NCI-H1417 (cell line): Measurements from ENCODE around the gene PHACTR1.
A peak's percentile ranks its signal among the peaks of the same experiment; 100 is the strongest.

Experiments
- DNase-seq, 3 experiments: peaks; one replicate each; lab custom pipeline; 2025; lab: John Stamatoyannopoulos, UW

The PHACTR1 gene

DNA sequence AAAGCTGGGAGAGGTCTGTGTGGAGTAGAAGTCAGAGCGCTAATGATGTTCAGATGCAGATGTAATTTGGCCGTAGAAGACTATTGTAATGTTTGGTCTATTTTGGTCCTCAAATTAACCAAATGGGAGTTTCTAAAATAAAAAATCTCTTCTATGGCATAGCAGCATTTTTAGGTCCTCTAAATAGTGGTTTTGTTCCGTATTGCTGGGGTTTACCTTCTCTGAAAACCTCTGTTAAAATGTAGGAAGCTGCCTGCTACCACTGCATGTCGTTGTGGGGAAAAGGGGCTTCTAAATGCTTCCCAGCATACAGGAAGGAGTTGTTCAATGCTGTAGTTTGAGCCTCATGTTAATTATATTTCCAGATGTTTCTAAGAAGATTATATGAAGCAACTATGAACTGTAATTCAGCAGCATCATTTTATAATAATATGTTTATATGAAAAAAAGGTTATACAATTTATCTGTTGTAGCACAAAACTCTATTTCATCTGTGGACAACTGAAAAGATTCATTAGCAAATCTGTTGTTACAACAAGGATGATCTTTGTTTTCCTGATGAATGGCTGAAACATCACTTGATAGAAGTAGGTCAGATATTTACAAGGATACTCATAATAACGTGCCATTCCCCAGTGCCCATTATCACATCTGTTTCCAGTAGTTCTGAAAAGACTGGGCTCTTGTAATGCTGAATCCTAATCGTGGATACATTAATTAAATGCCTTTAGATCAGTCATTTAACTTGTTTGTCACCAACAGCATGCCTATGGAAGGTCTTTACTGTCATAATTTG lies 355.2 kb downstream of the PHACTR1 start:
- no peak for DNase-seq

DNA sequence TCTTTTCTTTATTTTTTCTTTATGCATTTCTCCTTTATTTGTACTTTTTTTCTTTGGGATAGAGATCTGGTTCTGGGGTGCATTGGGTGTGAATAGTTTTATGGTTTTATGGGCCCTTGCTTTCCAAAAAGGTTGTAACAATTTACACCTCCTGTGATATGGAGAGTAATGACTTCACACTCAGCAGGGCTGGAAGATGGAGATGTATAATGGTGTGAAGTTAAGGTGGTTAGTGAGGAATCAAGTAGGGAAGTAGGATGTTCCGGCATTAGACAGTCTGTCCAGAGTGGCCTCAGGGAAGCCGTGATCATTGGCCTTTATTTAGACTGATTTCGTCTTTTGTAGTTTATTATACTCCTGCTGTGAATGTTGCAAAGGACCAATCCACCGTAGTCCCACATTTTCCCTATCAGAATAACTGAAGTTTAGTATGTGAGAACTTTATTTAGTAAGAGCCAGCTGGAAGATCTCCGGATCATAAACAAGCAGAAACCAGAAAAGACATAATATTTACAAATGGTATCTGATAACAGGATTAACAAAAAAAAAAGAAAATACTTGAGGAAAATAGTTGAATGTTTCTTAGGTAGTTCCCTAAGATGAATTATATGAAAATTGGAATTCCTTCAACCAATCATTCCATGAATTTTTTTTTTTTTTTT lies 356.2 kb downstream of the PHACTR1 start:
- no peak for DNase-seq

DNA sequence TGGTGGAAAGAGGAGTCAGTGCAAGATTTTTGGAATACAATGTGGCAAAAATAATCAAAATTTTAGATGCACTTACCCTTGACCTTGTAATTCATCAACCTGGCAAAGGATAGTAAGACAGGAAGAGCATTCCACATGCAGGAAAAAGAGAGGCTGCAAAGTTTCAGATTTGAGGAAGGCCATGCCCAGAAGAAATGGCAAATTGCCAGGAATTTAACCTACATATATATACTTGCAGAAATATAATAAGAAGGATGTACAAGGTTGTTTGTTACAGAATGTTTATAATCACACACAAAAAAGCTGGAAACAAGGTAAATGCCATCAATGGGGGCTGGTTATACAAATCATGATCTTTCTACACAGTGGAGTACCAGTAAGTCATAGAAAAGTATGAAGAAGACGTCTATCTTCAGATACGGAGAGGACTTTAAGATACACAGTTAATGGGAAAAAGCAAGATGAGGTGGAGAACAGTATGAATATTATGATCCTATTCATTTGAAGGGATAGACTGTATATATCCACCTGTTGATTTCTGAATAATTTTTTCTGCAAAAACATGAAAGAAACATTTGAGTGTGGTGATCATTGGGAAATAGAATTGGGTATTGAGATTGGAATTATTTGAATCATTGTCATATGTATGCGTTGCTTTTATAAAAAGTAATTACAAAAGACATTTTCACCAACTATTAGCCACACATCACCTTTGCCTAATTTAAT lies 358.0 kb downstream of the PHACTR1 start:
- DNase-seq: no peak

DNA sequence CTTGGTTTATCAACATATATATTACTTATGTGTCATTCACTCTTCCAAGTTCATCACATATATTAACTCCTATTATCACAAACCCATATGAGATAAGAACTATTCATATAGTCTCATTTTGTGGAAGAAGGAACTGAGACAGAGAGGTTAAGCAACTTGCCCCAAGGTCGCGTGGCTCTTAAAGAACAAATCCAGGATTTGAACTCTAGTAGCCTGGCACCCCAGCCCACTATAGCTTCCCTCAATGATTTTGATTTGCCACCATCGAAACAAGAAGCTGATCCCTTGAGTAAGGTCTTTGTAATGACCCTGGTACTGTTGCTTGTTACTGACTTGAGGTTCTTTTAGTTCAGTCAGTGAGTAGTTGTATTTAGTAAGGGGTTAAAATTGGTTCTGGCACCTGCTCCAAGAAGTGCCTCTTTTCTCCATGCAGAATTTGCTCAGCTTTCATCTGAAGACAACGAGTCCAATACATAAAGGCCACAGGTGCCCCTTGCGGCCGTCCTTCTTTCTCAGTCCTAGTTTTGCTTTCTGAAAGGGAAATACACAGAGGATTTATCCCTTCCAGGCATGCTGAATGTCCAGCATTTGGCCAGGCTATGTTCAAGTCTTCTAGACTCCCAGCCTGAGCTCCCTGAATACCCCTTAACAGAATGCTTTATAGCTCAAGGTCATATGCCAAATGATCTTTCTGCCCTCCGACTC lies 358.7 kb downstream of the PHACTR1 start:
- DNase-seq: peak in 1 of 3 experiments; percentile 34

DNA sequence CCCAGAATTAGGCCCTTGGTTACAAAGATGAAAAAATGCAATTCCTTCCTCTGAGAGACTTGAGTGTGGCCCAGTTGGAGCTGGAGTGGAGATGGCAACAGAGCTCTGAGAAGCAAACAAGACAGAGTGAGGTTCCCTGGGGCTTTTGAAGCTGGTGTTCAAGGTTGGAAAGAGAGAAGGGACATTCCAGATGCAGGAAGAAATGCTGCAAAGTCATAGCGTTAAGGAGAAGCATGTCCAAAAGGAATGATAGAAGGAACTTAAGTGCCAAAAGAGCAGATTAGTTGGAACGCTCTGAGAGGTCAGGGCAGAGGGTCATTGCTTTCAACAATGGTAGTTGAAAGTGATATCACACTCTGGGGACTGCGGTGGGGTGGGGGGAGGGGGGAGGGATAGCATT lies 360.0 kb downstream of the PHACTR1 start:
- no peak for DNase-seq

DNA sequence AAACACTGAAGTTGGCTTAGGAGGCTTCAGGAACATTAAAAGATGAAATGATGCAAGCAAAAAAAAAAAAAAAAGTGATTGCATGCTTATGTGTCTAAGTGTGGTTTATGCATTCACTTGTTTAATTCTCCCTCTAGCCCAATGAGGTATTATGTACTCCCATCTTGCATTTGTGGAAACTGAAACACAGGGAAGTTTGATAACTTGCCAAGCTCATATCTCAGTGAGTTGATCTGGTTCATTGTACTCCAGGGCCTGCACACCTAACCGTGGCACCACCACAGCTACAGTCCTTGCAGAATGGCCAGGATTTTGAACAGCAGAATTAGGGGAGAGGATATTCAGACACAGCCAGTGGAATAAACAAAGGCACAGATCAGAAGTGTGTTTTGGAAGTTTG lies 360.6 kb downstream of the PHACTR1 start:
- DNase-seq: no peak

DNA sequence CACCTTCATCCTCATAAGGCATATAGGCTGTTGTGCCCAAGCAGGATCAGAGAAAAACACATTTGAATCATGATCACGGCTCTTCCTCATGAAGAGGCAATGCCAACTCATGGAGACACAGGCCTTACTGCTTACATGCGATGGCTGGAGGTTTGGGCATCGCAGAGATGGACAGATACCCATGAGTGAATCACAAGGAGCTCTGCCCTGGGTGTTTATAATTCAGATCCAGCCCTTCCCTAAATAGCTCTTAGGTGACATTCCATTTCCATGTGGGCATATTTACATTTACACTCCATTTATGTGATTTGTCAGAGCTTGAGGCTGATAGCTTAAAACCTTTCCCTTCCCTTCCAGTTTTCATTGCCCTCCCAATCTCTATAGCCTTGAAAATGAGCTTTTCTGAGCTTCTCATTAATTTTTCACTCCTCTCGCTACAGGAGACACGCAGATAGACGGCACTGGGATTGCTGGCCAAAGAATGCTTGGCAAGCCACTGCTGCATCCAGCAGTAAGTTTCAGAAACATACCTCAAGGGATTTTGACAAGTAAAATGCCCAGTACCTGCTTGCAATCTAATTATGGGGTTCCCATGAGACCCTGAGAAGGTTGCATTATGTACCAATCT lies 362.6 kb downstream of the PHACTR1 start:
- no peak for DNase-seq

DNA sequence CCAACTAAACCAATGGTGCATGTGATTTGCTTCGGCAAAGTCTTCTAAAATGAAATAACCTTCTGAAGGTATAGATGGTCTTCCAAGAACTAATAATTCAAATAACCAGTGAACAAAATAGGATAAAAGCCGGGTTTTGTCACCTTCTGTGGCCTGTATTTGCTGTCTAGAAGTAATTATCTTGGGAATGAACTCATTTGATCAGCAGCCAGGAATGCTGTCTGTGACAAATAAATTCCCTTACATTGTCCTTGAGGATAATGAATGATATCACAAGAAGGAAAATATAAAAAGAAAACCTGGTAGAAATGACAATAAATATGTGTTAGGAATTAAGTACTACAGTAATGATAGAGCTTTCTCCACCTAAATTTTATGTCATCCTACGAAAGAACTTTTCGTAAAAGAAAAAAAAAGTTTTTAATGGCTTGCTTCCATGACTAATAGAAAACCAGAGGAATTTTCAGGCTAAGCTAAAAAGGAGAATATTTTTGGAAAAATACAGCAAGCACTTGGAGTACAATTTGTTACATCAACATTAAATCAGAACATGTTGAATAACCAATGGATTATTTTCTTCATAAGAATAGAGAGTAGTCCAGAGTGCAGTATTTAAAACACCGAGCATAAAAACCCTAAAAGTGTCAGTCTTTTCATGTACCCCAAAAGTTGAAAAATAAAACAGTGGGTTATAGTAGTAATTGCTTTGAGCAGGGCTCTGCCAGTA lies 364.1 kb downstream of the PHACTR1 start:
- DNase-seq: no peak

DNA sequence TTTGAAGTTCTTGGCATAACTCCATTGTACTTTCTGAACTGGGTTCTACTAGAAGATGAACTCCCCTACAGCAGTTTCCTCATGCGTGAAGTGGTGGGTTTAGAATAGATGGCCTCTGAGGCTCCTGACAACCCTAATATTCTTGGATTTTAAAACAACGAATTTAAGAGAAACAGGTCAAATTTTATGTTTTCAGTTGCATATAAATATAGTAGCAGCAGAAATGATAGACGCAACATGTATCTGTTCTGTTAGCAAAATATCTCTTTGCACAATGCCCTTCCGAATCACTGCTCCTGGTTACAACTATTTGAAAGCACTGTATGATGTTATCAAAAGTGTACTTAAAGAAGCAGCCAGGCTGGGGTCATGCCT lies 364.6 kb downstream of the PHACTR1 start:
- DNase-seq: no peak

DNA sequence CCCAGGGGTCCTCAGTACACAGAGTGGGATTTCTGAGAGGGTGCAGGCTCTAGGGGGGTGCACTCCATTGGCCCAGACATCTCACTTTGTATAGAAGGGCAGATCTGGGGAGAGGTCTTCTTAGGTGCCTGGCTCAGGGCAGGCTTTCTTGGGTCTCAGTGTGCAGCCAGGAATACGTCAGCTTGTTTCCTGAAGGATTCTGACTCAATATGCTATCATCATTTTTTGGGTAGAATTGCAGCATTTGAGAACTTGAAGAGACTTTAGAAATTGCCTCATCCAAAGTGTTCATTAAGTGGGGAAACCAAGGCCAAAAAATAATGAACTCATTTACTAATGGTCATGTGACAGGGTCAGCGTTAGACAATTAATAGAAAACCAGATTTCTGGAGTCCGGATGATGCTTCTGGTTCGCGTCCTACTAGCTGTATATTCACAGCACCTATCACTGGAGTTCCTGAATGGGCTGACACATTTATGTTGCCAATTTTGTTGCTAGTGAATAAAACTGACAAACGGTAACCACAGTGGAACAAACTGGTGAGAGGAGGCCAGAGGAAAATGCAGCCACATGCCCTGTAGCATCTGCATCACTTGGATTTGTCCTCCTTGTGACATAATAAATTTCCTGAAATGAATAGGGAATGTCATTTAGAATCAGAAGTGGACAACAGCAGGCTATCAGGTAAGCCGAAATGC lies 372.9 kb downstream of the PHACTR1 start:
- no peak for DNase-seq

DNA sequence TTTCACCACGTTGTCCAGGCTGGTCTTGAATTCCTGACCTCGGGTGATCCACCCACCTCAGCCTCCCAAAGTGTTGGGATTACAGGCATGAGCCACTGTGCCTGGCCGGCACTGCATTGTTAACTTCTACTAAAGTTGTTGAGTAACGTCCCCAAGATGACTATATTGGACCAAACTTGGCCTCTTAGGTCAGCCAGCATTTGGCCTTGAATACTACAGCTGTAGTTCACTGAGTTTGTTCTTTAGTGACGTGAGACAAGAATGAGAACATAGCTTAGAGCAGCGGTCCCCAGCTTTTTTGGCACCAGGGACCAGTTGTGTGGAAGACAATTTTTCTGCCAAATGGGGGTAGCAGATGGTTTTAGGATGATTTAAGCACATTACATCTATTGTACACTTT lies 374.6 kb downstream of the PHACTR1 start:
- no peak for DNase-seq

DNA sequence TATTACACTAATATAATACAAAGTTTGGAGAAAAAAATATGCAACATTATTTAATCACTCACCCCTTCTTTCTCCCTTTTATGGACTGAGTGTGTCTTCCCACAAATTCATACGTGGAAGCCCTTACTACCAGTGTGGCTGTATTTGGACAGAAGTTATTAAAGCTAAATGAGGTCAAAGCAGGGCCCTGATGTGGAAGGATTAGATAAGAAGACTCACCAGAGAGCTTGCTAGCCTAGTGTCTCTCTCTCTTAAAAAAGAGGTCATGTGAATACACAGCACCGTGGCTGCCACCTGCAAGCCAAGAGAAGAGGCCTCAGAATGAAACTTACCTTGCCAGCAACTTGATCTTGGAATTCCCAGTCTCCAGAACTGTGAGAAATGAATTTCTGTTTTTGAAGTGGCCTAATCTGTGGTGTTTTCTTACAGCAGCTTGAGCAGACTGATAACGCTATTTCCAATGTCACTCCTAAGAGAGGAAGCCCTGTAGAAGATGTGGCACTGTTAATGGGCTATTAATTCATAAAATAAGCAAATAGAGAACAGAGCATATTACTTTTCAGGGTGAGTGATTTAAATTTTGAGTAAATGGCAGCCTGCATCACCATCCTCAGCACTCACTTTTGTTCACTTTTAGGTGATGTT lies 378.3 kb downstream of the PHACTR1 start:
- DNase-seq: no peak

DNA sequence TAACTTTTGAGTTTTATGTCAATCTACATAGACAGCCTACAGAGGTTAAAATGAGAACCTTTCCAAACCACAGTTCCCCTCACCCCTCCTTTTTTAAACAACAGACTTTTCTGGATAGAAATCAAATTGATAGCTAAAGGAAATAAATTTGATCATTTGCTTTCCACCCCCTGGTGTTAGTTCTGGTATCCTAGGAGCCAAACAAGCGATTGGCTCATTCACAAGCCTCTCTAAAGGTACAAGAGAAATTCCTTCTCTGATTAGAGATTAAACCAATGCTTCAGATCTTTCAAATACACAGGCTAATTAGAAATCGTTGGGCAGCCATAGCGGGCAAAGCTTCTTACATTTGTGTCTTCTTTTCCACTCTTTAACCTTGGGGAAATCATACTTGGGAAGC lies 379.5 kb downstream of the PHACTR1 start:
- DNase-seq: no peak

DNA sequence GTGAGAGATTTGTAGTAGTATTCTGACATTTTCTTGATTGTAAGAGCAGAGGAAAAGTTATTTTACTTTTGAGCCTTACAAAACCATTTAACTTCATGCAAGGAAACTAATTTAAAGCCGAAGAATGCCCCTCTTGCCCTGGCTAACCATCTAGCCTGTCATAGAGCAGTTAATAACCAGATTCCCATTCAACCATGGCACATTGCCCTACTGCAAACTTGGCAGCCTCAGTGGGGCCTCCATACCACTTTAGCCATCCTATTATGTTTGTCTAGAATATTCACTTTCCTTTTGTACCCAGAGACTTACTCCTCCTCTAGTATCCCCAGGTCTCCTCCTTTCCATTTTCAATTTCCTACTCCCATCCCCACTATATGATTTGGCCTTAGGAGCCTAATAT lies 380.9 kb downstream of the PHACTR1 start:
- no peak for DNase-seq

DNA sequence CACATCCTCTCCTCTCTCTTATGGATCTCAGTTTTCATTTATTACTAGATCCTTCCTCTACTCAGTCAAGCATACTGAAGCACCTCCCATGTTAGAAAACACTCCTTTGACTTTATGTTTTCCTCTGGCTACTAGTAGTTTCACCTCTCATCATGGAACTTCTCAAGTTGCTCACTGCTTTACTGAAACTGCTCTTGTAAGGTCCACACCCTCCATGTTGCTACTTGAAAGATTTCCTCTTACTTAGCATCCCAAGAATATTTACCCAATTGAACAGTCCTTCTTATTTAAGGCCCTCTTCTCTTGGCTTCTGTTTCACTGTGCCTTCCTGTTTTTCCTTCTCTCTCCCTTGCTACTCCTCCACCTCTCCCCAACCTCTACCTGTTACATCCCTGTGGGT lies 381.4 kb downstream of the PHACTR1 start:
- no peak for DNase-seq

DNA sequence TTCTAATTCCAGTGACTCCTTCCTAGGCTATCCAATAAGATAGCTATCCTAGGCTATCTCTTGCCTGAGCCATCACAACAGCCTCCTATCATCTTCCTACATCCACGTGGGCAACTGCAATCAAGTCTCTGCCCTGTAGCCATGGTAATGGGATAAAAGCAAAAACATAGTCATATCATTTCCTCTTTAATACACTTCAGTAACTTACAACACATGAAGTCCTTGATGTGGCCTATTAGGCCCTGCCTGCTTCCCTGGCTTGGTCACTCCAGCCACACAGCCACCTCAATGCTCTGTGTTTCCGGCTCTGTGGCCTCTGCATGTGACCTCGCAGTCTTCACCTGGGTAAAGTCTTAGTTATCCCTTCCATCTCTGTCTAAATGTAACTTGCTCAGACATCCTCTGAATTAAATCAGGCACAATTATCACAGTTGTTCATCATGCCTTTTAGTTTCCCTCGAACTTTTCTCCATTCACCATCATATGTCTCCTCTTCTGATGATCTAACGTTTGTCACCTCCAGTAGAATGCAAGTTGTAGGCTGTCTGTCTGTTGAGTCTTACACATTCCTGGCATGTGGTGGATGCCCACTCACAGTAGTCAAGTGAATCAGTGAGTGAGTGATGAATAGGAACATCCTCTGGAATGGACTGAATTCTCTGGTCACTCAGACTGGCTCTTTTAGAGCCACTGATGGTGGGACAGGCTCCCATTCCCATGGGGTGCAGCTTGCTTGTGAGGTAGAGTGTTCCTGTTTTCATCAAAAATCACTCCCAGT lies 382.4 kb downstream of the PHACTR1 start:
- no peak for DNase-seq

DNA sequence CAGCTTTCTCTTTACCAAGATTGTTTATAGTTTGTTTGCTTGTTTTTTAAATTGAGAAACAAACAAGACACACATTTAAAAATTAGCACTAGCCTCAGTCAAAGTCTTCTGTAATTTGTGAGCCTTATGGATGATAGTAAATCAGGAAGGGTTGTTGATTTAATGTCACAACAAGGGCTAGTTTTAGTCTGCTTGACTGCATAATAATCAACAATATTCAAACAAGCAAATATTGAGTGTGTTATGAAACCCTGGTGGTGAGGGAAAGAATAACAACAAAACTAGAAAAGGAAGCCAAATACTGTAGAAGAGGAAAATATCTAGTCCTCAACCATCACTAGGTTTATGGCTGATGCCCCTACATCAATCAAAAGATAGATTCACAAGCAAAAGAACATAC lies 383.2 kb downstream of the PHACTR1 start:
- no peak for DNase-seq

DNA sequence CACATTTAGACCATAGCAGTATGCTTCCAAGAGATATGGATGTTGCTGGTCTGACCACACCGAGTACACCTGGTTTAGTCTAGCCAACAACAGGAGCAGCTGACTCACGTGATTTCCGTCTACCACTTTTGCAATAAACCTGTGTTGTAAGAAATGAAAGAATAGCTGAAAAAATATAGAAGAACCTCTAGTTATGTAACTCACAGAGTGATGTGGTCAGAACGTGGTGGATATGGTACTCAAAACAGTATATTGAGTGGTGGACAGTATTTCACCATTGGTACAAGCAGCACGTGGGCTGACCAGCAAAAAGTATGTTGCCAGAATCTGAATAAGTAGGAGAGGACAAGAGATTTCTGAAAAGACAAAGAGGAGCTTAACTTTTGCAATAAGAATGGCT lies 384.8 kb downstream of the PHACTR1 start:
- DNase-seq: no peak

DNA sequence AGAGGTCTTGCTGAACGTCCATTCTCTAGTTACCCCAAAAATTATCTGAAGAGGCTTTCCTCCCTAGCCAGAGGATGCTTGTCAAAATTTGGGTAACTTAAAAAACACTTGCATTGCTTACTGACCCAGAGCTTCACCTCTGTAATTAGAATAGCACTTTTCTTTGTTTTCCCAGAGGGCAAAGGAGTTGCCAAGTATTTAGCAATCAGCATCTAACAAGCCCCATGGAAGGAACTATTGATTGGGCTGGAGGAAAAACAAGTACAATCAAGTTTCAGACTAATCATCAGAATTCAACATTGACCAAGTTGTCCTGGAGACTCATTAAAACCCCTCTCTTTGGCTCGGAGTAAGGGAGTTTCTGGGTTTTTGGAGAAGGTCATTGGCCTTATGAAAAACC lies 385.4 kb downstream of the PHACTR1 start:
- no peak for DNase-seq
